ENCODE results near the gene TSHB.

TSHB gene

DNA sequence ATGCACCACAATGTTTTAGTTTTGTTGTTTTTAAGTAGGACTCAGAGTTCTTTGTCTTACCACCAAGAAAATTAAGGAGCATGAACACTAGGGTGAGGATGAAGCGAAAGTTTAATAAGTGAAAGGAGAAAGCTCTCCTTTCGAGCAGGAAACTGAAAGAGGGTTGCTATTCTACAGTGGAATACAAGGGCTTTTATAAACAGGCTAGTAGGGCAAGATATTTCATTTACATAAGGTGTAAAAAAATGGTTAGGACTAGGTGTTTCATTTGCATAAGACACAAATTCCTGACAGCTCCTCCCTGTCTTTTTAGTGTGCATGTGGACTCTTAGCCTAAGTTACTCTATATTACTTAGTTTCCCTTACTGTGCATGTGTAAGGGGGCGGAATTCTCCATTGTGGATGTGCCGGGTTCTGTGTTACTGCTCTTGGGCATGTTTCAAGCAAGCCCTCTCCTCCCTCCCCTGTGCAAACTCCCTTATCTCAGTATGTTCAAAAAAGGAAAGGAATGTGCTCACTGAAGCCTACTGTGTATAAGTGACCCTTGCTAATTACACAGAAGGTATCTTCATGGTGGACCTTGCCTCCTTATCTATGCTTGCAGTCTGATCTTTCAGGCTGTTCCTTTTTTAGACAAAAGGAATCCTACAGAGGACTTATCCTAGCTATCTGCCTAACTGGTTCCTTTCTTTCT, 7.3 kb downstream of the TSHB start:
- TF ChIP-seq, protein P1, sequence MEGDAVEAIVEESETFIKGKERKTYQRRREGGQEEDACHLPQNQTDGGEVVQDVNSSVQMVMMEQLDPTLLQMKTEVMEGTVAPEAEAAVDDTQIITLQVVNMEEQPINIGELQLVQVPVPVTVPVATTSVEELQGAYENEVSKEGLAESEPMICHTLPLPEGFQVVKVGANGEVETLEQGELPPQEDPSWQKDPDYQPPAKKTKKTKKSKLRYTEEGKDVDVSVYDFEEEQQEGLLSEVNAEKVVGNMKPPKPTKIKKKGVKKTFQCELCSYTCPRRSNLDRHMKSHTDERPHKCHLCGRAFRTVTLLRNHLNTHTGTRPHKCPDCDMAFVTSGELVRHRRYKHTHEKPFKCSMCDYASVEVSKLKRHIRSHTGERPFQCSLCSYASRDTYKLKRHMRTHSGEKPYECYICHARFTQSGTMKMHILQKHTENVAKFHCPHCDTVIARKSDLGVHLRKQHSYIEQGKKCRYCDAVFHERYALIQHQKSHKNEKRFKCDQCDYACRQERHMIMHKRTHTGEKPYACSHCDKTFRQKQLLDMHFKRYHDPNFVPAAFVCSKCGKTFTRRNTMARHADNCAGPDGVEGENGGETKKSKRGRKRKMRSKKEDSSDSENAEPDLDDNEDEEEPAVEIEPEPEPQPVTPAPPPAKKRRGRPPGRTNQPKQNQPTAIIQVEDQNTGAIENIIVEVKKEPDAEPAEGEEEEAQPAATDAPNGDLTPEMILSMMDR (IDR thresholded peaks at IDR 0.05), result no peak
- peak overlapping the region in 1 of 2 donors; percentile 31 for H3K27ac ChIP-seq

DNA sequence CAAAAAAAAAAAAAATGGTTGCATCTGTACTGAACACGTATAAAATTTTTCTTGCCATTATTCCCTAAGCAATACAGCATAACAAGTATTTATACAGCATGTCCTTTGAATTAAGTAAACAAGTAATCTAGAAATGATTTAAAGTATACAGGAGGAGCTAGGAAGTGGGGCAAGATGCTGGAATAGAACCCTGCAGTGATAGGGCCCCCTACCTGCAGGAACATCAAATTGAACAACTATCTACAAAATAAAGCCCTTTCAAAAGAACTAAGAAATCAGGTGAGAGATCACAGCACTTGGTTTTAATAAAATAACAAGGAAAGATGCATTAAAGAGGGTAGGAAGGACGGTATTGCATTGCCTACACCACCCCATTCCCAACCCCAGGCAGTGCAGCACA, 10.9 kb downstream of the TSHB start:
- no peak for DNase-seq (ENCODE audit: low spot score)
- Histone ChIP-seq H3K27ac (no peak overlapping the region), H3K4me3 (no peak overlapping the region)
- TF ChIP-seq, protein P1 (IDR thresholded peaks at IDR 0.05), result no peak

More for the DNA sequence above, 7.3 kb downstream of the TSHB start:
- no peak for DNase-seq (ENCODE audit: low spot score)
- H3K4me3 ChIP-seq, result no peak overlapping the region

DNA sequence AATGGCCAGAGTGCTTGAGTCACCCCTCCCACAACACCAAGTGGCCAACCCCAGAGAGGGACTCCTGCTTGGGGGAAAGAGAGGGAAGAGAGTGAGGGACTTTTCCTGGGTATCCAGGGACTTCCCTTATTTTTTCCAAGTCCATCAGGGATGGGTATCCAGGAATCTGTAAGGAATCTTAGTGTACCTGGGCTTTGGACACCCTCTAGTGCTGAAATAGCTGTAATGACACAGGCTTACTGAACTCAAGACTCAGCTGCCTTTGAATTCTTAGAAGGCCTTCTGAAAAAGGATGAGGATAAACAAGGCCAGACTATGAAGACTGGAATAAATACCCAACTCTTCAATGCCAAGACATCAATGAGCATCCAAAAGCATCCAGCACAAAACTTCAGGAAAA, 12.0 kb downstream of the TSHB start:
- TF ChIP-seq, protein P1 (IDR thresholded peaks at IDR 0.05), result no peak
- DNase-seq (ENCODE audit: low spot score), result no peak

DNA sequence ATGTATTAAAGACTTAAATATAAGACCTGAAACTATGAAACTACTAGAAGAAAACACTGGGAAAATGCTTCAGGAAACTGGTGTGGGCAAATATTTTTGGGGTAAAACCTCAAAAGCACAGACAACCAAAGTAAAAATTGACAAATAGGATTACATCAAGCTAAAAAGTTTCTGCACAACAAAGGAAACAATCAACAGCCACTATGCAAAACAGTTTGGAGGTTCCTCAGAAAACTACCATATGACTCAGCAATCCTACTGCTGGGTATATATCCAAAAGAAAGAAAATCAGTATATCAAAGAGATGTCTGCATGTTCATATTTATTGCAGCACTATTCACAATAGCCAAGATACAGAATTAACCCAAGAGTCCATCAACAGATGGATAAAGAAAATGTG, 17.1 kb downstream of the TSHB start:
- H3K27ac ChIP-seq, result no peak overlapping the region
- TF ChIP-seq, protein P1 (IDR thresholded peaks at IDR 0.05), result no peak
- H3K4me3 ChIP-seq, result no peak overlapping the region
- DNase-seq (ENCODE audit: low spot score), result no peak

More for the DNA sequence above, 12.0 kb downstream of the TSHB start:
- Histone ChIP-seq H3K27ac (no peak overlapping the region), H3K4me3 (no peak overlapping the region)

DNA sequence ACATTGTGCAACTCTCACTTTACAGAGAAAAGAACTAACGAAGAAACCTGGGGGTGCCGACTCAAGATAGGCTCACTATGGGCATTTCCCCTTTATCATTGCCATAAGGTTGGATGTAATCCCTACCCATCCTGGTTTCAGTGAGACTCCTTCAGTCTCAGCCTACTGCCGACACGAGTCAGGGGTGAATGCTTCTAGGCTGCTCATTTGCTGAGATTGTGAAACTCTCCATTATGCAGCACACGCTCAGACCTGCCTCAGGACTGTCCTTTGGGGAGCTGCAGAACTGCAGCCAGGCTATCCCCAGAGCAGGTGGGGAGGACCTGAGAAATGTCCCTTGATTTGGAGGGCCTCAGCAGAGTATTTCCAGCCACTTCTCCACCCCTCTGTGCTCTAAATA, 22.2 kb downstream of the TSHB start:
- TF ChIP-seq, protein P1 (IDR thresholded peaks at IDR 0.05), result no peak
- no peak for DNase-seq (ENCODE audit: low spot score)
- no peak overlapping the region for H3K27ac ChIP-seq
- no peak overlapping the region for H3K4me3 ChIP-seq

DNA sequence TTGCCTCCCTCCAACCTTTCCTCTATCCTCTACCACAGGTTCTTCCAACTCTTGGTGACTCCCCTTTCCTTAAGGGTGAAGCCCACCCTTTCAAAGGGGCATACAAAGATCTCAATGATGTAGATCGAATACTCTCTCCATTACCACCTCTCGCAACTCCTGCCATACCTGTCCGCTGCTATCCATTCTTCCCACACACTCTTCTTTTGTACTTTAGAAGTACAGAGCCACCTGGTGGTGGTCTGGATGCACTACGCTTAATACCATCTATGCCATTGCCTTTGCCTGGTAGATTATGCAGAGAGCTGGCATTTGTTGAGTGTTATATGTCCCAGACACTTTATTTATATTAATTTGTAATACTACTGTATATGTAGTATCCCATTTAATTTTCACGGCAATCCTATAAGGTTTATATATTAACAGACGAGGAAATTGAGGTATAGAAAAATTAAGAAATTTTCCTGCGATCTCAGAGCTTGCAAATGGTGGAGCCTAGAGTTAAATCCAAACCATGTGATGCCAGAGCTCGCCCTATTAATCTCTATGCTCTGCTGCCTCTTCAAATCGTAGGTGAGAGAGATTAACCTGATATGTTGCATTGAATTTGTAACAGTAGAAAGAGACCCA, 22.9 kb downstream of the TSHB start:
- no peak for DNase-seq (ENCODE audit: low spot score)
- Histone ChIP-seq H3K27ac (no peak overlapping the region), H3K4me3 (no peak overlapping the region)
- TF ChIP-seq, protein P1 (IDR thresholded peaks at IDR 0.05), result peak; percentile 54

DNA sequence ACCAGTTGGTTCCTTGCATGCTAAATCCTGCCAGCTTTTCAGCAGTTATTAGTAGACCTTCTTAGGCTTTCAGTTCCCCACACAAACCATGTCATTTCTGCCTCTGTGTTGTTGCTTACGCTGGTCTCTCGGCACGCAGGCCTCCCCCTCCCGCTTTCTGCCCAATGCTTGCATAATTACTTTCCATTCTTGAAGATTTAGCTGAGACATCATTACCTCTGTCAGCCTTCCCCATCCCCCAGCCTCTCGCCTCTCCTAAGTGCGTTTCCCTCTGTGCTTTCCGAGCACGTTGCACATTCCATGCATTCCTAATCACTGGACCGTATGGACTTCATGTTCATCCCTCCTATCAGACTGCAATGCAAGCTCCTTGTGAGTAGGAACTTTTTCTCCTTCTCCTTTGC, 26.8 kb downstream of the TSHB start:
- Histone ChIP-seq H3K4me3 (no peak overlapping the region), H3K27ac (no peak overlapping the region)

More for the DNA sequence above, 26.8 kb downstream of the TSHB start:
- TF ChIP-seq, protein P1 (IDR thresholded peaks at IDR 0.05), result no peak
- DNase-seq (ENCODE audit: low spot score), result no peak
